Mucosa of gallbladder (tissue), 1 donor: Measurements from ENCODE around the gene GNB1L. TPM values are rescaled to one million over a fixed set of nuclear protein-coding genes. Genes with fewer than 3 reads are reported as not detected.
"Not testable (repeated sequence)": the region's sequence is repeated elsewhere in the genome, so short reads cannot be mapped to it uniquely, and the experiment has no call there.

Experiments used
- DNase-seq: peaks from one replicate; pipeline ENCODE4 v3.0.0-alpha.2; 2020; ENCODE audit warnings: low spot score
- total RNA-seq: library from RNA; stranded (reverse); gene quantifications from one replicate; pipeline ENCODE4 v1.2.1, GENCODE V29; 2021
- donor health status: DM: no; HTN: no; CAD: no.

GNB1L gene
- total RNA-seq, 1 donor from 2014 or later, result 6.2 TPM

DNA sequence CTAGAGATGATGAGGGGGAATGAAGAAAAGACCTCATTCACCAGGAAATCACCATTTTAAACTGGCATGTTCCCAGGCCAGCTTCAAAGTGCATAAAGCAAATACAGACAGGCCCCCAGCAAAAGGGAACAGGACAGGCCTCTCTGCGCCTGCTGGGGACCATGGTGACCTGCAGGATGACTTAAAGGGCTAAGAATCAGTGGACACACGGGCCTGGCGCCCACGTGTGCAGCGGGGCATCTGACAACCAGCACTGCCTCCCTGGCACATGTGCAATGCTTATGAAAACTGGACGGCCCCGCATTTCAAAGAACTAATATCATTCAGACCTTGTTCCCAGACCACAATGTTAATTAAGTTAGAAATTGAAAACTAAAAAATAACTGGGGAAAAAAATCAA, 58.5 kb downstream of the GNB1L start:
- DNase-seq, result no peak

DNA sequence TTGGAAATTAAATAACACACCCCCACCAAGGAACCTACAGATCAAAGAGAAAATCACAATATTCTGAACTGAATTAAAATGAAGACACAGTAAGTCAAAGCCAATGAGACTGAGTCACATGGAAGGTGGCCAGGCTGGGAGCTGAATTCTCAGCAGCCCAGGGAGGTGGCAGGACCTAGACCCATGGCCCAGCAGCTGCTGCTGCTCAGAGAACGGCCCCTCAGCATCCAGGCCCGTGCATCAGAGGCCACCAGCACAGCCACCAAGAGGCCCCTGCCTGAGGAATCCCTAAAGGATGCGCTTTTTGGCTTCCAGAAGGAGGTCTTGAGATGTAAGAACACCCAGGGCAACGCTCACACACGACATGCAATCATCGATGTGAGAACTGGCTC, 59.1 kb downstream of the GNB1L start:
- DNase-seq, result no peak

DNA sequence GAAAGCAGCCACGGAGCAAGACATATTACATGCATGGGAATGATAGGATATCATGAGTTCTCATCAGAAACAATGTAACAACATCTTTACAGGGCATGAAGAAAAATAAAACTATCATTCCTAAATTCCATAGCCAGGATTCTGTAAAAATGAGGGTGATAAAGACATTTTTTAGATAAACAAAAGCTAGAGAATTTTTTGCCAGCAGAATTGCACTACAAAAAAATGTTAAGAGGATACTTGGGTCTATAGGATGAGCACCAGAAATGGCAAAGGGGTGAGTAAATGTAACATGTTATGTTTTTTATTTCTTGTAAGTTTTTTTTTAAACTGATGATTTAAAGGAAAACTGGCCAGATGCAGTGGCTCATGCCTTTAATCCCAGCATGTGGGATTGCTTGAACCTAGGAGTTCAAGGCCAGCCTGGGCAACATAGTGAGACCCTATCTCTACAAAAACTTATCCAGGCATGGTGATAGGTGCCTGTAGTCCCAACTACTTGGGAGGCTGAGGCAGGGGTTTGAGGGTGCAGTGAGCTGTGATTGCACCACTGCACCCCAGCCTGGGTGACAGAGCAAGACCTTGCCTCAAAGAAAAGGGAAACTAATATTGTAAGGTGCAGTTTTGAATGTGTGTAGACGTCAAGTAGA, 60.9 kb downstream of the GNB1L start:
- DNase-seq, result no peak

DNA sequence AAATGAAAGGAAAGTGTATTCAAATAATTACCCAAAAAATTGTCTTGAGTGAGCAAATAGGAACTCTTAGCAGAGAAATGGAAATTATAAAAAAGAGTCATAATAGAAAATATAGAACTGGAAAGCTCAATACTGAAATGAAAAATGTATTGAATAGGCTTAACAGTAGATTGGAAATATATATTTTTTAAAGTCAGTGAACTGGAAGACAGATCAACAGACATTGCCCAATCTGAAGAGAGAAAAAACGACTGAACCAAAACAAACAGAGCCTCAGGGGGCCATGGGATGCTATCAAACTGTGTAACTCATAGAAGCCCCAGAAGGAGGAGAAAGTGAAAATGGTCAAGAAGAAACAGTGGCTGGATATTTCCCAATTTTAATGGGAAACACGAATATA, 61.5 kb downstream of the GNB1L start:
- no peak for DNase-seq

DNA sequence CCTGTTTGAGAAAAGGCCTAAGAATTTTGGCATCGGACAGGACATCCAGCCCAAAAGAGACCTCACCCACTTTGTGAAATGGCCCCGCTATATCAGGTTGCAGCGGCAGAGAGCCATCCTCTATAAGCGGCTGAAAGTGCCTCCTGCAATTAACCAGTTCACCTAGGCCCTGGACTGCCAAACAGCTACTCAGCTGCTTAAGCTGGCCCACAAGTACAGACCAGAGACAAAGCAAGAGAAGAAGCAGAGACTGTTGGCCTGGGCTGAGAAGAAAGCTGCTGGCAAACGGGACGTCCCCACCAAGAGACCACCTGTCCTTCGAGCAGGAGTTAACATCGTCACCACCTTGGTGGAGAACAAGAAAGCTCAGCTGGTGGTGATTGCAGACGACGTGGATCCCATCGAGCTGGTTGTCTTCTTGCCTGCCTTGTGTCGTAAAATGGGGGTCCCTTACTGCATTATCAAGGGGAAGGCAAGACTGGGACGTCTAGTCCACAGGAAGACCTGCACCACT, 62.2 kb downstream of the GNB1L start:
- not testable (repeated sequence) for DNase-seq

DNA sequence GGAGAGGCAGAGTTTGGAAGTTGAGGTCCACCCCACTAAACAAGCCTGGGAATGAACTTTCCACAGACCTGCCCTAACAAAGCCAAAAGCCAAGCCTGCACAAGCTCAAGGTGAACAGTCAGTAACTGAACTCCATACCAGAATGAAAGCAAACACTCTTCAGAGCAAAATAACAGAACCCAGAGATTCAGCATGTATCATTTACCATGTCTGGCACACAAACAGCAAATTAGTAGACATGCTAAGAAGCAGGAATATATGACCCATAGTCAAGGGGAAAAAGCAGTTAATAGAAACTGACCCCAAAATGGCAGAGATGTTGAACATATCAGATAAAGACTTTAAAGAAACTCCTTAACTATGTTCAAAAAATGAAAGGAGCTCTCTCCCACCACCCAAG, 62.8 kb downstream of the GNB1L start:
- DNase-seq, result no peak

DNA sequence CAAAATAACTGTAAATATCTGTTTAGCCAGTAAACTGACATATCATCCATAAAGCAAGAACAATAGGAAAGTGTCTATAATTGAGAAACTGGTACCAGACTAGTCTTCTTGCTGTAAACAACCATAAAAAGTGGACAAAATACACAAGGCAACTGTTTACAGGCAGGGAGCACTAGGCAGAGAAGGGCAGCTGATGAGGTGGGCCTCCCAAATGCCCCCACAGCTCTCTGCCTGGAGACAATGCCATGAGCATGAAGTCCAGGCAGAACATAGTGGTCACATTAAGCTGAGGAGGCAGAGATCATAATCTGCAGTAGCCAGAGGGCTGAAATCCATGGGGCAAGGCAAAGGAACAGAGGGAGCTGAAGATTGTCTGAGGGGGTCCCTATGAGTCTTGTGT, 63.4 kb downstream of the GNB1L start:
- DNase-seq, result no peak

DNA sequence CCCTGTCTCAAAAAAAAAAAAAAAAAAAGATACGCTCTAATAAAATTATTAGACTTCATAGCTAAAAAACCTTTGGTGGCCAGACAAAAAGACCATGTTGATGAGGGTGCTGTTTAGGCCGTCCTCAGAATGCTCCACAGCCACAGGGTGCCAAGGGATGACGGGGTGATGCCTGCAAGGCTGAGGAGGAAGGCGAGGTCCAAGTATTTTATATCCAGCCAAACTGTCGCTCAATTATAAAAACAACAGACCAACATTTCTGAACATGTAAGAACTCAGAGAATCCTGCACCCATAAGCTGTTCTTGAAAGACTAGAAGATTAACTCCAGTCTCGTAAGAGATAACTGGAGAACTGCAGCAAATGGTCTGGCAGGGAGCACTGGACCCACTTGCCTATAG, 64.8 kb downstream of the GNB1L start:
- no peak for DNase-seq

DNA sequence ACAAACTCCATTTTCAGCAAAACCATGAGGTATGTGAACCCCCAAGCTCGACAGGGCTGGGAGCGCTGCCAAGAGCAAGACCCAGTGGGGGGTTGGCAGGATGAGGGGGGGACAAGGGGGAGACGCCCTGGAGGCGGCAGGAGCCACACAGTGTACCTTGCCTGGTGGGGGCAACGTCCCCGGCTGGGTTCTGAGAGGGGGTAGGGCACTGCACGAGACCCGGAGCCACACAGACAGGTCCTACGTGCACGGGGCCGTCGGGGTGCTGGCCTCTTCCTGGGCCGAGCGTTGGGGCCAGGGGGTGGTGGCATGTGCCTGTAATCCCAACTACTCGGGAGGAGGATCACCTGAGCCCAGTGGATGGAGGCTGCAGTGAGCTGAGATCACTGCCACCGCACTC, 65.3 kb downstream of the GNB1L start:
- DNase-seq, result no peak

DNA sequence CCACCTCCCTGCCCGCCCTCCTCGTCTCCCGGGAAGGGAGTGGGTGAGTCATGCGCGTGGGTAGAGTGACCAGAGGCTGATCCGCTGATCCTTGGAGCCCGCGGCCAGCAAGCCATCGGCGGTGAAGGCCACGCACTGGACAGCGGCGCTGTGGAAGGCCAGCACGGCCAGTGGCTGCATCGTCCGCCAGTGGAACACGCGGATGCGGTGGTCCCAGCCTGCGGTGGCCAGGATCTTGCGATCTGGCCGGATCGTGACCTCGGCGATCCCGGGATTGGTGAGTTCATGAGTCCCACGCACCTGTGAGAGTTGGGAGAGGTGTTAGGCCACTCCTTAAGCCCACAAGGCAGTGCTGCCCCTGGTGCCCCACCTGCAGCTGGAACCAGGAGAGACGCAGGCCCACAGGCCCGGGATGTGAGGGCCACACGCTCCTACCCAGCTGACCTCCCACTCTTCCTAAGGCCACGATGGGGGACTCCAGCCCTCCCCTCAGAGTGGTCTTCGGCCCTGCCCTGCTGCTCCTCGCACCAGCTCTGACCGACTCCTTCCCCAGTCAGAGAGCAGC, 65.9 kb downstream of the GNB1L start:
- no peak for DNase-seq

DNA sequence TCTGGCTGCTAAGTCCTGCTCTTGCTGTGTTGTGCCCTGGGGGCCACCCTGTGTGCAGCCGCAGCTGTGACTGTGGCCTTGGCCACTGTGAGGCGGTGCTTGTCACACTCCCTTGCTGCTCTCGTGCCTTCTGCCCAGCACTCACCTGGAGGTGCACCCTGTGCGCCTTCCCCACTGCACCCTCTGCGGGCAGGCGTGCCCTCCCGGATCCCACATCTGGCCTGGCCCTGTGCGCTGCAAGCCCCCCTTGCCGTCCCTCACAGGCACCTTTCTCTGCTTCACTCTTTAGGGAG, 66.9 kb downstream of the GNB1L start:
- no peak for DNase-seq

DNA sequence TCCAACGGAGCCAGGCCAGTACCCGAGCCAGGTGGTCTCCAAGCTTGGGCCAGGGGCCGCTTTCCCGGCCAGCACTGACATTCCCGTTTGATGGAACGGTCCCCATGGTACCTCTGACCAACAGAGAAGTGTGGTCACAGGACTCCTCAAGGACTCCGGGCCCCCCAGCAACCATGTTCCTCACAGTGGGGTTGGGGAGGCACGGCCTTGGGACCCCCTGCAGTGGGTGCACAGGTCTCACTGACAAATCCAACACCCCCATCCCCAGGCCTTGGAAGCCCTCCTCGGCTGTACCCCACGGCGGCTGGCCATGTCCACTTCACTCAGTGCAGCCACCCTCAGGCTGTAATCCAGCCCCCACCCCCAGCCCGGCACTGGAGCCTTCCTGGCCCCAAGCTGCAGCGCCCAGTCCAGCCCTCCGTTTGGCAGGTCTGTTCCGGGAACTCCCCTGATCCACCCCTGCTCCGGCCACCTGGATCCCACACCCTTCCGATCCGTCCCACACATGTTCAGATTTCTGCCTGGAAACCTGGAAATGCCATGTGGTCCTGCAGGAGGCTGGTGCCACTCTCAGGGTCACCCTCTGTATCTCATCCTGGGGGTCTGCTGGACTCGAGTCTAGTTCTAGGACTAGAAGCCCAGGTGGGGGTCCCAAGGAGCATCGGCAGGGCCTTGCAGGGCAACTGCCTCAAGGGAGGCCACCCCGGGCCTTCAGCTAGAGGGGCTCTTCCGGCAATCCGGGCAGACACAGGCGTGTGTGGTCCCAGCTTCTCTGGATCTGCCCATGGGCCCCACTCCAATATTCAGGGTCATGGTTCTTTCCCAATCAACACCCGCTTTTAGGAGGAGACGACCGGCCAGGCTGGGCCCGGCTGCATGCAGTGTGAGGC, 67.5 kb downstream of the GNB1L start:
- DNase-seq, result no peak

DNA sequence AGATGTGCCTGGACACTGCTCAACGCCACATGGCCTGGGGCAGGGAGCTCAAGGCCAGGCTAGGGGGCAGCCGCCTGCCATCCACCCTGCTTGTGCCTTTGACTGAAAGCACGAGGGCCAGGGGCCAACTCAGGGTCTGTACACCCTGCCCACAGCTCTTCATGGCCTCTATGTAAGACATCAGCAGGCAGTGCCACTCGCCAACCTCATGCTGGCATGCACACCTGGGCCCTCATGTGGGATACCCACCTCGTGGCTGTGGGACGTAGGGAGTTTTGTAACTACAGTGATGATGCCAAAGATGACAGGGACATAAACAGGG, 68.4 kb downstream of the GNB1L start:
- no peak for DNase-seq

DNA sequence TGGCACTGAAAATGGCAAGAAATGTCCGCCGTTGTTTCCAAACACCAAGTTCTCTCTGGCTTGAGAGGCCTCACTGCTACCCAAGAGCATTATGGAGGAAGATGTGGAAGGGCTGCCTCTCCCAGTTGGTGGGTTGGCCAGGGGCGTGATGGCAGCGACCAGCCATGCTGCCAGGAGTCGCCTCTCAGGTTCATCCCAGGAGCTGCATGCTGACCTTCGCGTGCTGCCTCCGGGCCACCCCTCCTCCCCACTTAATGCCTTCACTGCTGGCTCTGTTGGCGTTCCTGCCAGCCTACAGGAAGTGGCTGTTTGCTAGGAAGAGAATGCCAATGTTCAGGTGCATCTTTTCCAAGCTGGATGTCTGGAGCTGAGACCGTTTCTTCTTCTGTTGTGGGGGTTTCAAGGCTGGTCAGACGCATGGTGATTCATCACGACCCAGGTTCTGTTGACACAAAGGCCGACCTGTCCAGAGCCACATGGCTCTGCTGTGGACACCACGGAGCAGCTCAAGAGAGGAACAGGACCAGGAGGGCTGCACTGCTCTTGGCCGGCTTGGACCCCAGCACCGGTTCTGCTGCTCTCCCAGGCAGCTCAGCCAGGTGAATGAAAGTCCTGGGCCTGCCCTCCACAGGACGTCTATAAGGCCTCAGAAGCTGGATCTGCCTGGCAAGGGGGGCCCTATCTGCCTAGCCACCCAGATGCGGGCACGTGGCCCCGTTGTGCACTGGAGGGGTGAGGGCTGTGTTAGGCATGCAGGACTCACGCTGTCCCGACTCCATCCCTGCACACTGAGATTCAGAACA, 69.0 kb downstream of the GNB1L start:
- no peak for DNase-seq

DNA sequence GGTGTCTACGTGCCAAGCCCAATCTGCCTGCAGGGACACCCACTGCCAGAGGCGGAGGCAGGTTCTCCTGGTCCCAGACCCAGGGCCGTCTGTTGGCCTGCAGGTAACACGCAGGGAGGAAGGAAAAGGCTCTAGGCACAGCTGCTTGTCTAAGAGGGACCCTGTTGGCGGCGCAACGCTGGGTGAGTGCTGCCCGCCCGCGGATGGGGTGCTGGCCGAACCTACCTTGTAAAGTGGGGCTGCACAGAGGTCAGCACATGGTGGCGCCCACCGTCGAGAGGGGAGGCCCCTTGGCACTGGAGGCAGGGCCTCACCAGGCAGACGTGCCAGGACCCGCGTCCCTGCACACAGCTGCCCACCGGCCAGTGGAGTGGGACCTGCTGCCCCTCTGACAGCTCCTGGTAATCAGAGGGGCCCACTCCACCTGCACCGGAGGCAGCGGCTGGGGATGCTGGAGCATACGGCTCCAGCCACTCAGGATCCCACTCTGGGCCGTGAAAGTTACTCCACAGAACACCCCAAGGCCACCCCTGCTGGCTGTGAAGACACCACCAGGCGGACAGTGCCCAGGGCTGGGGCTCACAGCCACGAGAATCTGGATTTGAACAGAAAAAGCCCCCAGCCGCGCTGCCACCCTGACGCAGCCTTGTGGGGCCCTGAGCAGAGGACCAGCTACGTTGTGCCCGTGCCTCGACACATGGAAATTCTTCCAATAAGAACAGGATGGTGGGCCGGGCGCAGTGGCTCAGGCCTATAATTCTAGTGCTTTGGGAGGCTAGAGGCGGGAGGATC, 70.1 kb downstream of the GNB1L start:
- no peak for DNase-seq

DNA sequence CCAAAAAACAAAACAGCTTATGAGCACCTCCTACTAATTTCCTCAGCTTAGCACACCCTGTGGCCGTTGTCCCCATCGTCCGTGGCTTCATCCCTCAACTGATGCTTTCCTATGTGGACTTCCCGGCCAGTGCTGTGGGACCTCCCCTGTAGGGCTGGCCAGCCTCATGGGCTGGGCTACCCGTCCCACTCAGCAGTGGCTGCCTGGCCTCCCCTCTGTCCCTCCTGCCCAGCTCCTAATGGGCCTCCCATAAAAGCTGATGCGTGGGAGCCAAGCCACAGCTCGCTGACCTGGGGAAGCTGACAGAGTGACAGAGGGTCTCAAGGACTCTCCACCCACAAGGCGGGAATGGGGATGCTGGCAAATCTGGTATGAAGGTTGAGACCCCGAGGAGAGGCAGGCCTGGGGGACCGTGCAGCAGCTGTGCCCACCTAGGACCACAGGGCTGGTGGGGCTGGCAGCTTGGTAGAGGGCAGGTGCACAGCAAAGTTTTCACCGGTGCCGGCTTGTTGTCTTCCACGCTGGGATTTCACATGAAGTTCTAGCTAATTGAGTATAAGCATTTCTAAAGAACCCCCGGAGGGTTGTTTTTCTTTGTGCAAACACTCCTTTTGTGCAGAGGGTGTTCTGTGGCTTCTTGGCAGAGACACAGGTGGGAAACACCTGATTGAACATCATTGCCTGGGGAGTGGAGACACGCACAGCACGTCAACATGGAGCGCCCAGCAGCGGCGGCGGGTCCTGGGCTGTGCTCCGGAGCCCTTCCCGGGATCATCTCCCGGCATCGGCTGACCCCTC, 70.9 kb downstream of the GNB1L start:
- no peak for DNase-seq

DNA sequence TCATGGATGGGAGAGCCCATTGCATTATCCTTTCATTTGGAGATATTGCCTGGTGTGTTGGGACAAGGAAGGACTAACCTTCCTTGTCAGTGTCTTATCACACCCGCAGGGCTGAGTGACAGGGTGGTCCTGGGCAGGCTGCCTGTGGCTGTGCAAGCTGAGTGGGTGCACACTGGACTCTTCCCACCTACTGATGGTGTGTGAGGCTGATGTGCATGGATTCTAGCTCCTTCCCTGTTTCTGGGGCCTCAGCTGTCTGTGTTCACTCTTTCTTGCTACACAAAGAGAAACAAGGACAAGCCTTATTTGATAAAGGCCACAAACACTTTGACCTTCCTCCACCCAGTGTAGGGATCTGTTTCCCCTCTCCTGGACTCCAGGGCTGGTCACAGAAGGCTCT, 72.1 kb downstream of the GNB1L start:
- no peak for DNase-seq

DNA sequence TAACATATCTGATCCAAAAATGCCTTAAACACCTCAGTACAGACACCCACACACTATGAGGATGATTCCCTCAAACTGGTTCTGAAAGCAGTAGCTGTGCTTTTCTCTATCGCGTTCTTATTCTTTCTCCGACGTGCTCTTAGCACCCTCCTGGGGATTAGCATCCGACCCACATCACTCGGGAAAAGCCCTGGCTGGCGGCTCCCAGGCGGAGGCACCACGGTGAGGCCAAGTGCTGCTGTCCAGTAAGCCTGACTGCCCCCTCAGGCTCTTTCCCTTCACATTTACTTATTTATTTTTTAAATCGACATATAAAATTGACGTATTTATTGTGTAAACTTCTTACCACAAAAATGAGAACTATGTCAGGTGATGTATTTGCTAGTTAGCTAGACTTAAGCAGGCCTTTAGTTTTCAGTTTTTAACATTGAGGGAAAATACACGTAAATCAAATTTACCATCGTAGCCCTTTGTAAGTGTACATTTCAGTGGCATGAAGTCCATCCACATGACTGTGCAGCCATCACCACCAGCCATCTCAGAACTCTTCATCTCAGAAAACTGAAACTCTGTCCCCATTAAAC, 74.9 kb downstream of the GNB1L start:
- DNase-seq, result no peak

DNA sequence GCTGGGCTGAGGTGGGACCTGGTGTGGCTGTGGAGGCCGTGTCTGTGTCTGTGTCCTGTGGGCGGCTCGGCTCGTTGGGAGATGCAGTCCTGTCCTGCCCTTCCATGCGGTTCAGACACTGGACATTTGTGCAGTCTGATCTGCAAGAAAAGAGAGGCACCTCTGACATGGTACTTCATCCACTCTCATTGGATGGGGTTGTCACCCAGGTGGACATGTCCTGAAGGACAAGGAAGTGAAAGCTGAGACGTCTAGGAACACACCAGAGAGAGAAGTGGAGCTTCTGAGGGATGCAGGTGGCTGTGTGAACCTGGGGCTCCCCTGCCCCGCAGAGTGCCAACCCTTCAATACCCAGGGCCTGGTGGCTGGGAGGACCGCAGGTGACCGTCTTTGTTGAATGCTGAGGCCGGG, 75.7 kb downstream of the GNB1L start:
- no peak for DNase-seq

DNA sequence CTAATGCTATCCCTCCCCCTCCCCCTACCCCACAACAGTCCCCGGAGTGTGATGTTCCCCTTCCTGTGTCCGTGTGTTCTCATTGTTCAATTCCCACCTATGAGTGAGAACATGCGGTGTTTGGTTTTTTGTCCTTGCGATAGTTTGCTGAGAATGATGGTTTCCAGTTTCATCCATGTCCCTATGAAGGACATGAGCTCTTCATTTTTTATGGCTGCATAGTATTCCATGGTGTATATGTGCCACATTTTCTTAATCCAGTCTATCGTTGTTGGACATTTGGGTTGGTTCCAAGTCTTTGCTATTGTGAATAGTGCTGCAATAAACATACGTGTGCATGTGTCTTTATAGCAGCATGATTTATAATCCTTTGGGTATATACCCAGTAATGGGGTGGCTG, 77.5 kb downstream of the GNB1L start:
- not testable (repeated sequence) for DNase-seq
